PC-9 (cell line): ENCODE measurements around the gene PPP1R37. TPM values are rescaled to one million over a fixed set of nuclear protein-coding genes. Genes with fewer than 3 reads are reported as not detected.

Source experiments
- BruUV-seq: library from RNA; stranded (reverse); fragments of 400-500 nt; replicated peaks from 2 replicates; lab custom pipeline; 2021; lab: Mats Ljungman, UMichigan
- CTCF ChIA-PET: fragments of 300-600 bp; sonication (Branson Sonifier 250); formaldehyde crosslinking; loops from one replicate; lab custom pipeline; 2022; ENCODE audit warnings: antibody characterized with exemption; lab: Charles Lee
- POLR2A ChIA-PET: fragments of 300-600 bp; sonication (Branson Sonifier 250); formaldehyde crosslinking; loops from one replicate; lab custom pipeline; 2022; ENCODE audit warnings: antibody characterized with exemption; ENCODE audit not compliant: unreplicated experiment; lab: Charles Lee
- DNase-seq, 2 experiments: peaks; one replicate each; pipeline versions ENCODE4 v3.0.0 to v3.0.0-alpha.2; 2015 to 2022; ENCODE audit warnings: mixed read lengths in 1 of 2
- H2AFZ ChIP-seq: fragments of 200-600 bp; sonication (generic); 2 replicates; pipeline ENCODE4 v1.8.1; 2017; ENCODE audit warnings: antibody characterized with exemption
- H3F3A ChIP-seq: fragments of 200-600 bp; sonication (generic); 2 replicates; pipeline ENCODE4 v1.8.1; 2017; ENCODE audit warnings: antibody characterized with exemption, mild to moderate bottlenecking, low read depth; ENCODE audit not compliant: insufficient read depth
- H3K27ac ChIP-seq: fragments of 200-600 bp; sonication (generic); 2 replicates; pipeline ENCODE4 v1.6.1; 2016; ENCODE audit warnings: mixed run types
- H3K27me3 ChIP-seq: fragments of 200-600 bp; sonication (generic); 2 replicates; pipeline ENCODE4 v1.6.1; 2016; ENCODE audit warnings: low read depth, mixed run types; ENCODE audit not compliant: insufficient read depth
- H3K36me3 ChIP-seq: fragments of 200-600 bp; sonication (generic); 2 replicates; pipeline ENCODE4 v1.6.1; 2016; ENCODE audit warnings: low read depth, mixed run types
- H3K4me1 ChIP-seq: fragments of 200-600 bp; sonication (generic); replicated peaks from 2 replicates; pipeline ENCODE4 v1.6.1; 2016; ENCODE audit warnings: mixed run types; ENCODE audit not compliant: insufficient read depth
- H3K4me2 ChIP-seq: fragments of 200-600 bp; sonication (generic); 2 replicates; pipeline ENCODE4 v1.6.1; 2017; ENCODE audit warnings: mixed run types
- H3K4me3 ChIP-seq: fragments of 200-600 bp; sonication (generic); 2 replicates; pipeline ENCODE4 v1.6.1; 2016; ENCODE audit warnings: mixed run types
- H3K79me2 ChIP-seq: fragments of 200-600 bp; sonication (generic); 2 replicates; pipeline ENCODE4 v1.6.1; 2017; ENCODE audit warnings: low read depth, mixed run types
- H3K9me2 ChIP-seq: fragments of 200-600 bp; sonication (generic); 2 replicates; pipeline ENCODE4 v1.8.1; 2017; ENCODE audit warnings: mild to moderate bottlenecking; ENCODE audit not compliant: insufficient read depth
- H3K9me3 ChIP-seq: fragments of 200-600 bp; sonication (generic); 2 replicates; pipeline ENCODE4 v1.8.1; 2016; ENCODE audit warnings: low read depth; ENCODE audit not compliant: insufficient read depth
- H4K20me1 ChIP-seq: fragments of 200-600 bp; sonication (generic); 2 replicates; pipeline ENCODE4 v1.8.1; 2017; ENCODE audit not compliant: insufficient read depth
- CTCF ChIP-seq: fragments of 200-600 bp; sonication (generic); conservative IDR thresholded peaks from 2 replicates; pipeline ENCODE4 v1.6.1; 2017; ENCODE audit warnings: mixed run types, antibody characterized with exemption, mild to moderate bottlenecking, moderate library complexity
- EZH2 ChIP-seq: fragments of 200-600 bp; sonication (generic); IDR thresholded peaks from 2 replicates; pipeline ENCODE4 v1.8.0; 2017; ENCODE audit warnings: antibody characterized with exemption, low read depth
- intact Hi-C: fragments of 100-400 bp; cut with micrococcal nuclease; formaldehyde crosslinking; loops from one replicate; pipeline ENCODE4 v1.10.0; 2022; ENCODE audit not compliant: unreplicated experiment
- total RNA-seq: library from RNA; stranded (reverse); gene quantifications from 2 replicates; pipeline ENCODE4 v1.2.3, GENCODE V29; 2021

The PPP1R37 gene
- total RNA-seq, 1 experiment from 2014 or later = 41.1 TPM

- BruUV-seq = no TSS peak
- H3K79me2 ChIP-seq = peaks cover 32% of the 10 kb centered on the region
- POLR2A ChIA-PET = no interaction called here
These were observed 40.7 kb downstream of the PPP1R37 start for GRCh38 chr19:45133661-45134060.

GRCh38 chr19:45135176-45135885, 42.4 kb downstream of the PPP1R37 start:
- Histone ChIP-seq H3K27ac (no peak overlapping the region), H3K4me1 (no peaks in the 10 kb centered on the region), H3K9me3 (no peaks in the 10 kb centered on the region), H3K79me2 (peaks cover 25% of the 10 kb centered on the region), H3K4me2 (no peak overlapping the region), H2AFZ (no peak overlapping the region), H3K4me3 (no peak overlapping the region), H3K36me3 (no peaks in the 10 kb centered on the region), H3K9me2 (no peaks in the 10 kb centered on the region), H3F3A (0 out of 2 replicates have a peak, but pooled peaks cover 3% of the 10 kb centered on the region), H3K27me3 (no peaks in the 10 kb centered on the region), H4K20me1 (peaks cover 57% of the 10 kb centered on the region)
- CTCF ChIA-PET = no interaction called here
- intact Hi-C loops = no loop called here
- BruUV-seq = no TSS peak
- POLR2A ChIA-PET = no interaction called here
- DNase-seq = no peak
- TF ChIP-seq EZH2 (no peak), CTCF (no peak)

More at GRCh38 chr19:45133661-45134060, 40.7 kb downstream of the PPP1R37 start:
- Histone ChIP-seq H4K20me1 (peaks cover 68% of the 10 kb centered on the region), H3K4me2 (no peak overlapping the region), H3K36me3 (no peaks in the 10 kb centered on the region), H3K4me3 (no peak overlapping the region), H3K27me3 (no peaks in the 10 kb centered on the region), H2AFZ (no peak overlapping the region), H3K9me3 (no peaks in the 10 kb centered on the region), H3K27ac (no peak overlapping the region), H3K9me2 (no peaks in the 10 kb centered on the region), H3K4me1 (no peaks in the 10 kb centered on the region), H3F3A (0 out of 2 replicates have a peak, but pooled peaks cover 7% of the 10 kb centered on the region)
- CTCF ChIA-PET = no interaction called here
- intact Hi-C loops = no loop called here
- TF ChIP-seq EZH2 = no peak
- TF ChIP-seq CTCF = no peak
- DNase-seq = no peak

- TF ChIP-seq CTCF (no peak), EZH2 (no peak)
These were observed 43.7 kb downstream of the PPP1R37 start for GRCh38 chr19:45136507-45137178.

More at GRCh38 chr19:45136507-45137178, 43.7 kb downstream of the PPP1R37 start:
- intact Hi-C loops = no loop called here
- peaks cover 19% of the 10 kb centered on the region for H3K79me2 ChIP-seq
- no peak overlapping the region for H3K4me3 ChIP-seq
- peaks cover 45% of the 10 kb centered on the region for H4K20me1 ChIP-seq
- no peak for DNase-seq
- H3K27ac ChIP-seq = no peak overlapping the region
- H3K9me3 ChIP-seq = no peaks in the 10 kb centered on the region
- H3F3A ChIP-seq = no peaks in the 10 kb centered on the region
- no peaks in the 10 kb centered on the region for H3K4me1 ChIP-seq
- no peak overlapping the region for H3K4me2 ChIP-seq
- H3K9me2 ChIP-seq = no peaks in the 10 kb centered on the region
- no TSS peak for BruUV-seq
- no peak overlapping the region for H2AFZ ChIP-seq
- no peaks in the 10 kb centered on the region for H3K27me3 ChIP-seq
- CTCF ChIA-PET = no interaction called here
- POLR2A ChIA-PET = interaction anchor here (0.7 kb wide), 1 partner anchor 185 kb away, joined by 29 read pairs; no protein-coding TSS in a partner anchor
- H3K36me3 ChIP-seq = no peaks in the 10 kb centered on the region
